GM19239 (cell line): ENCODE measurements around the gene PDC.
A peak's percentile ranks its signal among the peaks of the same experiment; 100 is the strongest.
"Not testable (repeated sequence)": the region's sequence is repeated elsewhere in the genome, so short reads cannot be mapped to it uniquely, and the experiment has no call there.

ENCODE experiments used
- DNase-seq: peaks from one replicate; pipeline ENCODE4 v3.0.0; 2011; ENCODE audit warnings: low spot score; ENCODE audit not compliant: insufficient read length
- FAIRE-seq: peaks from 2 replicates; lab custom pipeline; 2011; peaks lifted over from hg19 to GRCh38; lab: Jason Lieb, UNC

PDC gene

GRCh38 chr1:186409091-186409490 lies 51.8 kb downstream of the PDC start:
- FAIRE-seq (no peak), DNase-seq (no peak)

- DNase-seq (peak; percentile 6), FAIRE-seq (peak; percentile 79)
These were observed 56.4 kb downstream of the PDC start for GRCh38 chr1:186404454-186405051.

GRCh38 chr1:186403632-186404031 lies 57.3 kb downstream of the PDC start:
- FAIRE-seq, result peak; percentile 42
- DNase-seq, result no peak

GRCh38 chr1:186401446-186401845 lies 59.5 kb downstream of the PDC start:
- FAIRE-seq, DNase-seq: not testable (repeated sequence)
